GM18858 (cell line): ENCODE results near the gene MMP8.

Experiments used
- ATAC-seq: cut with Tn5 transposase; IDR thresholded peaks from one replicate; pipeline ENCODE4 v1.9.1; 2021; ENCODE audit not compliant: unreplicated experiment

The MMP8 gene

DNA sequence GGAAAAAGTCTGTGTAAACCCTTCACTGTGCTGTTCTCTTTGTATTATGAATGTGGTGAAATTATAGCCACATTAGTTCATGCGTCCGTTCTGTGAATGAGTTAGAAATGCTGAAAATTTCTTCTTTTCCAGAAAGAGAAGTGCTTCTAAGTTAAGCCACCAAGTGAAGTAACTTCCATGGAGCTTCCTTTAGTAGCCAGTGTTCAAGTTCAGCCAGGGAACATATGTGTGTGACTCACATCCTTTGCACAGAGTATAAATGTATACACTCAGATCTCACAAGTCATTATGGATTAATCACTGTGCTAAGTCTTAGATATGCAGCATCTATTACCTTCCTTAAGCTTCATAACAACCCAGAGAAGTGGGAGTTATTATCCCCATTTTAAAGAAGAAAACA, 3.1 kb upstream of the MMP8 start:
- ATAC-seq = no peak

DNA sequence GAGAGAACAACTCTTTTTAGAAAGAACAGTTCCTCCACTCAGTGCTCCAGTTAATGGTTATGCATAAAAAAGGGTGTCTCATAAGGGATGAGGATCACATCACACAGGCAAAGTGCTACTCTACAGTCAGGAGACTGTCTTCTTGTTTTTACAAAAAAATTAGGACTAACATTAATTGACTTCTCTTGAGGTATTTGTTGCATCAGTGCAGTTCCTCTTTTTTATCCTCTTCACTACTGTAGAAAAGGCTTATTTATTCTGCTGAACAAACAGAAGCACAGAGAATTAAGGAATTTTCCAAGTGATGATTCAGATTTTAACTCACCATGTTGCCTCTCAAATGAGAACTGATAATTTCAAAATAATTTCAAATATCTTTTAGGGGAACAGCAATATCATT, 1.9 kb downstream of the MMP8 start:
- ATAC-seq = no peak

DNA sequence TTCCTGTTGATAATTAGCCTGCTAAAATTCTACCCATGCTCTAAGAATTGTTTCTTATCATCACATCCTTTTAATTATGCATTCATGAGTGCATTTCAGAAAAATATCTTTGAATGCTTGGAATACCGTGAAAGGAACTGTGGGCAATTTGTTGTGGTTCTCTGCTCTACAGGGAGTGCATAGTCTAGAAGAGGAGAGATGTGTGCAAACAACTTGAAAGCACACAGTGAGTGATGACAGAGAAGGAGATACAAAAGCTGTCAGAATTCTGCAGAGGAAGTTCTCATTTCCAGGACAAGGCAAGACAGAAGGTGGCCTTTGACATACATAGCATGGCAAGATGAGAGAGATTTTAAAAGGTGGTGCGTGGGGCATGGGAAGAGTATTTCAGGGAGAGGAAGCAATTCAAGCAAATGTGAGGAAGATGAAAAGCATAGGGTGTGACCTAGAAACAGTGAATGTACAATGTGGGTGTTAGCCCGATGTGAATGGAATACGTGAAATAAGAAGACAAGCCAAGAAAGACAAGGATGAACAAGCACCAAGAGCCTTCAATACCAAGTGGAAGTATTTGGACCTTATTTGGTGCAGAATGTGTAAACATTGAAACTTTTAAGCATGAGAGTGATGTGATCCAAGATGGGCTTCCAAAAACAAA, 5.0 kb downstream of the MMP8 start:
- ATAC-seq = no peak

DNA sequence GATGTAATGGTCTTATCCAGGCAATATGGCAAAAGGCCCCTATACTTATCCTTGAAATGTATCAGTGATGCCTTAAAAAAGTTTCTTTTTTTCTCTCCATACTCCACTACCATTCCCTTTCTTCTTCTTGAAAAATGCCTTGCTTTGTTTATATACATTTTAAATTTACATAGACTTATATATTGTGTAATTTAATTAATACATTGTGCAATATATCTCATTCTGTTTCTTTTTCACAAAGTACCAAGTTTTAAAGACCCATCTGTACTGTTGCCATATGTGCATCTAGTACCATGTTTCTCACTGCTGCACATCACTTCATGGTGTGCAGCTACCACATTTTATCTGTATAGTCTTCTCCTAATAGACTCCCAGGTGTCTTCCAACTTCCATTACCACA, 7.5 kb downstream of the MMP8 start:
- ATAC-seq = no peak

DNA sequence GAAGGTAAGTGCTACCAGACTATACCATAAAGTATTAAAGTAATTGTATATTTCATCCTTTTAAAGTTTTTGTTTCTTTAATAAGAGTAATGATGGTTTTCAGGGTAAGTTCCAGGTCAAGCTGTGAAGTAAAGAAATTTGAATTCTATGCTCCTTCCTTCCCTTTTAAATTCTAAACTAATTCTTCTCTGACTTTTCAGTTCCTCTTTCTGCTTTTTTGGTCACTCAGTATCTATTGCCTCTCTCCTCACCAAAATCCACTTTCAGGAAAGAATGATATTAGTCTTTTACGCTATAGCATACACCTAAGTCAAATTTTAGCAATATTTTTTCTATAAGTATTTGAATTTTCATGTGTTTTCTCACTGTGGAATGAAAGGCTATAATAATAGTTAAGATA, 8.2 kb downstream of the MMP8 start:
- ATAC-seq = peak; percentile 63

DNA sequence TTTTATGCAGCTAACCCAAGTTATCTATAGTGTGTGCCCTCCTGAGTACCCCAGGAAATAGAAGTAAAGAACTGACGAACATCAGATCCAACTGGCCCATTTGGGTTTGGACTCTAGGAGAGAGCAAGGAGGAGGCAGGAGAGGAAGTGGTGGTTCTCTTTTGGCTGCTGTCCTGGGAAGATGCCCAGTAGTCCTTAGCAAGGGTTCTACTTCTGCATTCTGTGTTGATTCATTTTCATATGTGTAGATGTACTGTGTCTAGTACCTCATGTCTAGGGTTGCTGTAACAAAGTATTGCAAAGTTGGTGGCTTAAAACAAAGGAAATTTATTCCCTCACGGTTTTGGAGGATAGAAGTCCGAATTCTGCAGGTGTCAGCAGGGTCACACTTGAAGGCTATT, 12.6 kb downstream of the MMP8 start:
- no peak for ATAC-seq

DNA sequence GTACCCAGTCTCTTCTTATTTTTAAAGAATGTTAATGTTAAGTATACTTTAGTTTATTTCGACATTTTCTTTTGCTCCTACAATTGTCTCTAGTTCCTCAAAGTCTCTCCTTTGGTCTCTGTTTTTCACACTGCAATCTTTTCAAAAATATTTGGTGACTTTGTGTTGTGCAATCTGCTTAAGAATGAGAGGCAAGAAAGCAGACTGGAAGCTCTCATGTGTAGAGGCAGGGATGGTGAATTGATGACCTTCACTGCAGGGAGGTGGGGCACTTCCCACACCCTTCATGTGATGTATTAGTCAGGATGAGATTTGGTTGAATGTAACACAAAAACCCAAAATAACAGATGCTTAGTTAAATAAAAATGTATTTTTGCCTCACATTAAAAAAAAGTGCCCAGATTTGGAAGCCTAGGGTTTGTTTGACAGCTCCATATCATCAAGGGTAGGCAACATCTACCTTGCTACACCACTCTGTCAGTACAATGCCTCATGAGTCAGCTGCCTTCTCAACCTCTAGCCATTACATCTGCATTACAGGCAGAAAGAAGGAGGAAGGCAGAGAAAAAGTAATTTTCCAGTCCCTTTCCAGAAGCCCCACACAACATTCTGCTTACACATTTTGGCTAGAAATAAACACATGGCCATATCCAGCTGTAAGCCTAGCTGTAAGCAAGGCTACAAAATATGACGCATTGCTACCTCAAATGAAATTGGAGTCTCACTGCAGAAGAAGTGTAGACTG, 15.4 kb downstream of the MMP8 start:
- no peak for ATAC-seq

DNA sequence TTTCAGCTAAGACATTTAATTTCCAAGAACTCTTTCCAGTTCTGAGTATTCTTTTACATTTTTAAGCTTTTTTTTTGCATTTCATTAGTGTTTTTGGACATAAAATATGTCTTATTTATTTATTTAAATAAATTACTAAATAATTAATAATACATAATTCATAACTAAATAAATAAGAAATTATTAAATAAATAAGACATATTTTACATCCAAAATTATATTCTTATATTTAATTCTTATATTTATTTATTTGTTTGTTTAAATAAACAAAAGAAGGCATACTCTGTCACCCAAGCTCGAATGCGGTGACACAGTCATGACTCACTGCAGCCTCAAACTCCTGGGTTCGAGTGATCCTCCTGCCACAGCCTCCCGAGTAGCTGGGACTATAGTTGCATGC, 16.1 kb downstream of the MMP8 start:
- ATAC-seq = no peak

DNA sequence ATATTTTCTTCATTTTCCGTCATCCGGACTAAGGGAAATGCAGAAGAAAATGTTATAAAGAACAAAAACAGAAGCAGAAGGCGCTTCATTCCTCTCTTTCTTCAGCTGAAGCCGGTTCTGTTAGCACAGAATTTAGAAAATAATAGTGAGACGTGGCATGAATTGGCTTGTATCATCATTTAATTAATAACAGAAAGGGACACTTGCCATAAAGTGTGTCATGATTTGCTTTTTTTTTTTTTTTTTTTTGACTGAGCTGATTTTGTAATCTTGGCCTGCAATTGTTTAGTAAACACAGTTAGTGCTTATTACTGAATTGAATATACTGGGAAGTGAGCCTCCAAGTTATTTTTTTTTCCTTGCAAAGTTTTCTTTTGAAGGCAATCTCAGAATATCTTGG, 19.1 kb downstream of the MMP8 start, which contains the start of gene MMP27:
MMP27 (minus strand) TSS at position 144 of the 400 bp plus-strand sequence; CDS start at position 89, 55 bp downstream.
- no peak for ATAC-seq

GRCh38 chr11:102704841-102705240, 19.9 kb downstream of the MMP8 start:
- no peak for ATAC-seq

GRCh38 chr11:102703826-102704493, 20.8 kb downstream of the MMP8 start:
- ATAC-seq = no peak

- ATAC-seq = no peak
Observed at GRCh38 chr11:102695201-102695600, 29.6 kb downstream of the MMP8 start.

DNA sequence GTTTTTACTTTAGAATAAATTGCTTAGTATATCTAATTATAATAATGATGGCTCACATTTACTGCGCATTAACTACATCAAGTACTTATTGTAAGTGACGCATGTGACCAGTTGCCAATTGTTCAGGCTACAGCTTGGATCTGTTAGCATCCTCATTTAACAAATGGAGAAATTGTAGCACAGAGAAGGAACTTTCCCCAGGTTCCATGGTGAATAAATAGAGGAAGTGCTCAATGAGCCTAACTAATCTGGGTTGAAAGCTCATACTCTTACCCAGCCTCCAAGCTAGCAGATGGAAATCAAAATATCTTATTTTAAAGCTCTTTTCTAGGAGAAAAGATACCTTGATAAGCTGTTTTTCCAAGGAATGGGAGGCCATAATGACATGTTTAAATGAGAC, 39.0 kb downstream of the MMP8 start:
- ATAC-seq = no peak

- ATAC-seq = no peak
Observed at GRCh38 chr11:102685338-102685737, 39.4 kb downstream of the MMP8 start.

- no peak for ATAC-seq
Observed at GRCh38 chr11:102683277-102683676, 41.5 kb downstream of the MMP8 start.

DNA sequence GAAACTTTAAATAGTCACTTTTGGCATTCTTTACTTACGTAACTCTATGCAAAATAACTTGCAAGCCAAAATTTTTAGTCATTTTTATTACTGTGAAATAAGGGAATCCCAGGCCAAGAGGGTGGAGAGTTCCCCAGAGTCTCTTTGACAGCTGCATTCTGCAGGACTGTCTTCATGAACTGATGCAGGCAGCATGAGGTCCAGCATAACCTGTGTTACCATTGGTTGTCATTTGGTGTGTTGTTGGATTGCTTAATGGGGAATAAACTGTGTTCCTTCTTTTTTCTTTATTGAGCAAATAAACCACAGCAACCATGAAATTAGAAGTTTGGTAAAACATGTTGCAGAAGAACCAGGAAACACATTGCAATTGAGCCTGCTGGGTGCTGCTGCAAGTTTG, 43.8 kb downstream of the MMP8 start:
- ATAC-seq = no peak

GRCh38 chr11:102678022-102678421, 46.7 kb downstream of the MMP8 start:
- no peak for ATAC-seq

GRCh38 chr11:102676084-102676483, 48.7 kb downstream of the MMP8 start:
- ATAC-seq = no peak

- ATAC-seq = peak; percentile 88
Observed at GRCh38 chr11:102669664-102670063, 55.1 kb downstream of the MMP8 start.

DNA sequence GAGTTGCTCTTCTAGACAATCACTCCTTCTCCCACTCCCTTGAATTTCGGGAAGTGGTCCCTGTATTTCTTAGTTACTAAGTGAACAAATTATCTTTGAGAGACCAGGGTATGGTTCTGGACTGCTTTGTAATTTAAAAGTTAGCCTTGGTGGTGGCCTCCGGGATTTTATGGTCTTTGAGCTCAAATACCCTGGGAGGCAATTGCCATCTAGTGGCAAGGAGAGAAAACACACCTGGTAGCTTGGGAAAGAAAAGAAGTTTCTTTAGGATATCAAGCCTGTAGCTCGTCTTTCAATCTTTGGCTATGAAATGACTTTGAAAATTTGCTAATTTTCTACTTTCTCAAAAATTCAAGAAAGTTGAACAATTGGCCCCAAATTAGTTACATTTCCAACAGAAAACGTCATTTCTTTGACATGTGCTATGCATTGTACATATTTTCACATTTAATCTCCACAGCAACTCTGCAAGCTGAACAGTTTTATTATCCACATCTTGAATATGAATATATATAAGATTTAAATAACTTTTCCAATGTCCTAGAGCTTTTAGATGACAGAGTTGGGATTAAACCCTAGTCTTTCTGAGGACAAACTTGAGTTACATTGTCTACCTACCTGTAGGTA, 58.3 kb downstream of the MMP8 start:
- no peak for ATAC-seq

DNA sequence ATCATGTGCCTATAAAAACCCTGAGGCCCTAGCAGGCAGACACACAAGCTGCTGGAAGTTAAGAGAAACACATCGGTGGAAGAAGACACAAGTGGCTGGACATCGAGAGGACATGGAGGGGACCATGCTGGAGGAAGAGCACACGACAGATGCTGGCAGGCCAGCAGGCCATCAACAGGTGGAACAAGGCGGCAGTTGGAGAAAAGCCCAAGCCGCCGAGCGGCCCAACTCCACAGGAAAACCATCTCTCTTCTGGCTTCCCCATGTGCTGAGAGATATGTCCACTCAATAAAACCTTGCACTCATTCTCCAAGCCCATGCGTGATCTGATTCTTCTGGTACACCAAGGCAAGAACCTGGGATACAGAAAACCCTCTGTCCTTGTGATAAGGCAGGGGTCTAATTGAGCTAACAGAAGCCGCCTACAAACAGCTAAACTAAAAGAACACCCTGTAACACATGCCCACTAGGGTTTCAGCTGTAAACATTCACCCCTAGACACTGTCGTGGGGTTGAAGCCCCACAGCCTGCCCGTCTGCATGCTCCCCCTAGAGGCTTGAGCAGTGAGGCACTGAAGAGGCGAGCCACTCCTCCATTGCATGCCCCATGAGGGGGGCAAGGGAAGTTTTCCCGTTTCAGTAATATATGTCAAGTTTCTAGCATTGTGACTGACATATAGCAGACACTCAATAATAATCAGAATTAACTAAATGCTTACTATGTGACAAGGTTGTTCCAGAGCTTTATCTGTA, 60.6 kb downstream of the MMP8 start:
- peak; percentile 41 for ATAC-seq
